HG03520 (cell line): ENCODE results near the gene RNF5.
"Not testable (repeated sequence)": the region's sequence is repeated elsewhere in the genome, so short reads cannot be mapped to it uniquely, and the experiment has no call there.

ENCODE experiments used
- ATAC-seq: cut with Tn5 transposase; IDR thresholded peaks from one replicate; pipeline ENCODE4 v1.9.1; 2021; ENCODE audit warnings: mild to moderate bottlenecking, moderate library complexity; ENCODE audit not compliant: unreplicated experiment

RNF5 gene

GRCh38 chr6:32175322-32175710 is 2.9 kb upstream of the RNF5 start:
- ATAC-seq = no peak

- ATAC-seq = peak; percentile 37
Measured at GRCh38 chr6:32175711-32176475, 2.3 kb upstream of the RNF5 start, which contains the start of gene AGPAT1. AGPAT1 (minus strand) TSS chr6:32176084; CDS start chr6:32171496, 4,588 bp downstream.

GRCh38 chr6:32176476-32177182 is 1.6 kb upstream of the RNF5 start:
- ATAC-seq = no peak

- no peak for ATAC-seq
Measured at GRCh38 chr6:32177183-32177787, 920 bp upstream of the RNF5 start.

DNA sequence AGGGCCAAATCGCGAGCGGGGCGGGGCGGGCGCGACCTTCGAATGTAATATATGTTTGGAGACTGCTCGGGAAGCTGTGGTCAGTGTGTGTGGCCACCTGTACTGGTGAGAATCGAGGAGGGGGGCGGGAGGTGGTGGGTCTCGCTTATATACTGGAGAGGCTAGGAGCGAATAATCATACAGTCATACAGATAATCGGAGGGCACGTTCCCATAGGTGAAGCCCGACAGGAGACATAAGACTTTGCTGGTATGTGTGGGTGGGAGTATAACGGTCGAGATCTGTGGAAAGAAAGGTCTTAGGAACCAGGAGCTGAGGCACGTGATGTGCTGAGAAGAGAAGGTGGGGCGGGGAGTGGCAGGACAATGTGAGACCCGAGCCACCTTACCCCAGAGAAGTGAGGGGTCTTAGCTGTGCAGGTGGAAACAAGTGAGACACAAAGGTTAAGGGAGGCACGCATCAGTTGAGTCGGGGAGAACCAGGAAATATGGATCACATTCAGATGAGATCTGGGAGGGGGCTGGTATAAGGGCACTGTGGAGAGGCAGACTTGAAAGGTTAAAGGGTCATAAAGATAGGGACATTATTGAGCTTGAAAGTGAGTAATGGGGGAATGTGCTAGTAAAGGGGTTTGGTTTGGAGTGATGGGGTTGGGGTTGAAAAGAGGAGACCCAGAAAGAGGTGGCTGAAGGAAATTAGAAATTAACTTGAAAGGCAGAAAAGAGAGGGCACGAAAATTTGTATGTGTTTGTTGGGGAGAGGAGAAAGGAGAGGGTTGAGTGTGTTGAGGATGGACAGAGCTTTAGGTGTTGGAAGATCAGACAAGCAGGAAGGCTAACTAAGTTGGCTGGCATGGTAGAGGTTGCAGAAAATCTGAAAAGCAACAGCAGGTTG is 589 bp downstream of the RNF5 start:
- no peak for ATAC-seq

- ATAC-seq = no peak
Measured at GRCh38 chr6:32179766-32180405, 1.7 kb downstream of the RNF5 start.

DNA sequence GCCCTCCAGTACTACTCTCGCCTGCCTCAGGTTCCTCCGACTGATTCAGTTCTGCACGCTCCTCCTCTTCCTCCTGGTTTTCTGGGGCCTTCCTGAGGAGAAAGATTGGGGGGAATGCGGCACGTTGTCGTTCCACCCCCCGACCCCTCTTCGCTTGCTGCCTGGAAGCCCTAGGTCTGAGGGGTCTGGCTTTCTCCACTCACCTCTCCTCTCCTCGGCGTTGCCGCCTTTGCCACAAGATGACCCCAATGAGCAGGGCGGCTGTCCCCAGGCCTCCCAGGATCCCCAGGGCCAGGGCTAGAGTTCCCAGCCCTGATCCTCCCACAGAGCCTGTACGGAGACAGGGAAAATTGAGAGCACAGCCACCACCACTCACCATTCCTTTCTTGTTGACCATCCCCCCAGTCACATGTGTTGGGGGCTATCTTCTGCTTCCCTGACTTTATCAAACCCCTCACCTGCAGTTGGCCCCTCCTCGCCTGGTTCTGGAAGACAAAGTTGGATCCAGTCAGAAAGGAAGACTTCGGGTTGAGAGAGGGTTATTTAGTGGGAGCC is 3.0 kb downstream of the RNF5 start:
- ATAC-seq = no peak

DNA sequence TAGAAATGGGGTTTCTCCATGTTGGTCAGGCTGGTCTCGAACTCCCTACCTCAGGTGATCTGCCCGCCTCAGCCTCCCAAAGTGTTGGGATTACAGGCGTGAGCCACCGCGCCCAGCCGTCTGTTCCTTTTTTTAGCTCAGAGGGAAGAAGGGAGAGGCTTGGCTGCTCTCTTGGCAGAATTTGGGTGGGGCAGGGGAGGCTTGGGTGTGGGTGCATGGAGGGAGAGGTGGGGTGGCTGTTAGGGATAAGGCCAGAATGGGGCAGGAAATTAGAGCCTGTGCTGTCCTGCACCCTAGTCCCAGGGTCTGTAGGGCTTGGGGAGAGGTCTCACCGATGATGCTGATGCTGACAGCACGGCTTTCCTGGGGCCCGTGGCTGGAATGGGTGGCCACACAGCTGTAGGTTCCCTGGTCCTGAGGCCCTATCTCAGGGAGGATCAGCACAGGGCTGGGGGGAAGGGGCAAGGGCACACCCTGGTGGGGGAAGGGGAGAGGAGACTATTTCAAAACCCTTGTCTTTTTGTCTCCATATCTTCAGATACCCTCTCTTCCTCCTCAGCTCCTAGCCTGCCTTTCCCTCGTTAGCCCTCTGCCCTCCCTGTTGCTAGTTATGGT is 3.8 kb downstream of the RNF5 start:
- no peak for ATAC-seq

DNA sequence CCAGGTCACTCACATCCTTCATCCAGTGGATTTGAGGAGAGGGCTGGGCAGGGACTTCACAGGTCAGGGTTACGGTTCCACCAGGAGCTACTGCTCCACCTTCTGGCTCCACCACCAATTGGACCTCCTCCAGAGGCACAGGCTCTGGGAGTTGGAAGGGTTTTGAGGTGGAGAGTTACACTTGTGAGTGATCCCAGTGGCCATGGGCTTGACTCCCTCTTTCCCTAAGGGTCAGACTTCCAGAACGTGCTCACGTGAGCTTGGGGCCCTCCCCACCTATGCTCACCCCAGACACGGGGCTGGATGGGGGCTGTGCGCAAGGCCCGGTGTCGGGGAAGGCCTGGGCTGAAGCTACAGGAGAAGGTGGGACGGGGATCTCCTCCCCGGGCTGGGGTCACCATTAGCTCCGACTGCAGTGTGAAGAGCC is 4.4 kb downstream of the RNF5 start:
- no peak for ATAC-seq

DNA sequence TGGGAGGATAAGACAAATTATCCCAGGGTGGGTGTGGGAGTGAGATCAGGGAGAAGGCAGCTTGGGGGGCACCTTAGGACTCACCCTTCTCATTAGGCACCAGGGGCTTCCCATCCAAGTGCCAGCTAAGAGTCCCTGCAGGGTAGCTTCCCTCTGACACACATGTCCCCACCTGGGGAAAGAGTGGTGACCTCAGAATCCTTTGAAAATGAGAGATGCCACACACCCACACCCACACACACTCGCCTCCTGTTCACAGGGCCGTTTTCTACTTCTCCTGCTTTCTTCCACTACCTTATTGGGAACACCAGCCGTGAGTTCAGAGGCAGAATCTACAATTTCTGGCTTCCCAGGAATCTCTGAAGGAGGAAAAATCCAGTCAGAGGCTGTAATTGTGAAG is 4.8 kb downstream of the RNF5 start:
- ATAC-seq = no peak

DNA sequence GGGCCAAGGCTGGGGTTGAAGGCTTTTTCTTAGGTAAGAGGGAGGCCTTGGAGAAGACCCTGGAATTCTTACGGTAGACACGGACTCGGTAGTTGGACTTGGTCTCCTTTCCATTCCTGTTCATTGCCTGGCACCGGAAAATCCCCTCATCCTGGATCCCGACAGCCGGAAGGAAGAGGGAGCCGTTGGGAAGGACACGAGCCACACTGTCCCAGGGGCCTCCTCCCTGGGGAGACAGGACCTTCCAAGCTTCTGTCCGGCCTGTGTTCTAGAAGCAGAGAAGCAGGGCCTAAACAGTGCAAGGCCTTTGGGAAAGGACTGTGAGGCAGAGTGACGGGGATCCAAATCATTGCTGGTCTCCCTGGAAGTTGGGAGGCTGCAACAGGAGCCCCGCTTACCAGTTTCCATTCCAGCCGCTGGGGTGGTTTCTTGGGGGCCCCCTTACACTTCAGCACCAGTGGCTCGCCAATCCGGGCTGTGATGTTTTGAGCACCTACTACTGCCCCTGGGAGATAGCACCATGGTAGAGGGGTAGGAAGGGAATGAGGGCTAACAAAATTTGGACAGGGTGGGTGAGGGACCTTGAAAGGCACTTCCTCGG is 5.4 kb downstream of the RNF5 start:
- no peak for ATAC-seq

DNA sequence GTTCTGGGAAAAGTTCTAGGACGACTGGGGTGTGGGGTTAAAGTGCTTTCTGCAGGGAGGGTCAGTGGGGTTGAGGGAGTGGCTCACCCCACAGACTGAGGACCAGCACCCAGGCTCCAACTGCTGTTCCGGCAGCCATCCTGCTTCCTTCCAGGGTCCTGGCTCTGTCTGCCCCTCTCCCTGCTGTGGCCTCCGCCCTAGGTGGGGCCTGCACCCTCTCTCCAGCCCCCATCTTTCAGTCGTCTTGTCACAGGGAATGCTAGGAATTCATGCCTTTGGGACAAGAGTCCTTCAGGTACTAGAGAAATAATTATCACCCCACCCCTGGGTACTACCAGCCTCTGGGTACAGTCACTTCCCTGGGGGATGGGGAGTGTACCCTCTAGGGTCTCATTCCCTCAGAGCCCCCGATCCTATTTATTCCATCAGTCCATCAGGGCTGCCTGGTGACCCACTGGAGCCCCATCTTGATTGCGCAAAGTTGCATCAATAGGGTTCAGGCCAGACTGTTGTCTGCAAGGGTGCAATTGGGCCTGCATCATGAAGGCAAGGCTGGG is 6.0 kb downstream of the RNF5 start, which contains the start of gene AGER:
Gene AGER, minus strand, starts transcription at position 170 of the 557 bp plus-strand sequence. Its CDS starts 31 bp downstream, at position 139.
- no peak for ATAC-seq

DNA sequence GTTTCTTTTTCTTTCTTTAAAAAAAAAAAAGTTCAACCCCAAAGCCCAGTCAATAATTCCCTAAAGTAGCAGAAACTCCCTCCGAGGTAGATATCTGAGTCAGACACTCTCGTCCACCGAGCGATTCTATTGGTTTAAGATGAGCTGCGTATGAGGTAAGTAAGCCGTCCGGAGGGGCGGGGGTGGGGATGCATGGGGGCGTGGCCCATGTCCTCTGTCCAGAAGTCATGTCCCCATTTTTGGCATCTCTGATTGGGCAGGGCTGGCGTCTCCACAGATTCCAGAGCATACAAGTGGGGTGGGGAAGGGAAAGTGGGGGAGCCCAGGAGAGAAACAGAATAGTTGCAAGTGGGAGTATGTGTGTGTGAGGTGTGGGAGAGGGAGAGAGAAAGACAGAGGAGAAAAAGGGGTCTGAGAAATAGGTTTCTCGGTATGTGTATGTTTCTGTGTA is 7.5 kb downstream of the RNF5 start:
- ATAC-seq = not testable (repeated sequence)

- not testable (repeated sequence) for ATAC-seq
Measured at GRCh38 chr6:32186151-32186840, 8.1 kb downstream of the RNF5 start.

GRCh38 chr6:32187009-32187709 is 9.0 kb downstream of the RNF5 start:
- no peak for ATAC-seq

GRCh38 chr6:32187725-32188380 is 9.6 kb downstream of the RNF5 start:
- not testable (repeated sequence) for ATAC-seq
